GM12801 (cell line): ENCODE results near the gene KLRC4.

ENCODE experiments used
- TF ChIP-seq, protein P1 (sequence below): IDR thresholded peaks from one replicate; pipeline ENCODE4 v1.5.1; 2011; ENCODE audit warnings: control low read depth; ENCODE audit not compliant: insufficient read length; ENCODE audit errors: extremely low read depth

Gene KLRC4

GRCh38 chr12:10368206-10369171, 41.1 kb downstream of the KLRC4 start:
- TF ChIP-seq, protein P1, sequence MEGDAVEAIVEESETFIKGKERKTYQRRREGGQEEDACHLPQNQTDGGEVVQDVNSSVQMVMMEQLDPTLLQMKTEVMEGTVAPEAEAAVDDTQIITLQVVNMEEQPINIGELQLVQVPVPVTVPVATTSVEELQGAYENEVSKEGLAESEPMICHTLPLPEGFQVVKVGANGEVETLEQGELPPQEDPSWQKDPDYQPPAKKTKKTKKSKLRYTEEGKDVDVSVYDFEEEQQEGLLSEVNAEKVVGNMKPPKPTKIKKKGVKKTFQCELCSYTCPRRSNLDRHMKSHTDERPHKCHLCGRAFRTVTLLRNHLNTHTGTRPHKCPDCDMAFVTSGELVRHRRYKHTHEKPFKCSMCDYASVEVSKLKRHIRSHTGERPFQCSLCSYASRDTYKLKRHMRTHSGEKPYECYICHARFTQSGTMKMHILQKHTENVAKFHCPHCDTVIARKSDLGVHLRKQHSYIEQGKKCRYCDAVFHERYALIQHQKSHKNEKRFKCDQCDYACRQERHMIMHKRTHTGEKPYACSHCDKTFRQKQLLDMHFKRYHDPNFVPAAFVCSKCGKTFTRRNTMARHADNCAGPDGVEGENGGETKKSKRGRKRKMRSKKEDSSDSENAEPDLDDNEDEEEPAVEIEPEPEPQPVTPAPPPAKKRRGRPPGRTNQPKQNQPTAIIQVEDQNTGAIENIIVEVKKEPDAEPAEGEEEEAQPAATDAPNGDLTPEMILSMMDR = no peak

GRCh38 chr12:10366875-10367274, 42.7 kb downstream of the KLRC4 start:
- TF ChIP-seq, protein P1 = no peak

- TF ChIP-seq, protein P1 = no peak
Observed at GRCh38 chr12:10365696-10366405, 43.7 kb downstream of the KLRC4 start.

DNA sequence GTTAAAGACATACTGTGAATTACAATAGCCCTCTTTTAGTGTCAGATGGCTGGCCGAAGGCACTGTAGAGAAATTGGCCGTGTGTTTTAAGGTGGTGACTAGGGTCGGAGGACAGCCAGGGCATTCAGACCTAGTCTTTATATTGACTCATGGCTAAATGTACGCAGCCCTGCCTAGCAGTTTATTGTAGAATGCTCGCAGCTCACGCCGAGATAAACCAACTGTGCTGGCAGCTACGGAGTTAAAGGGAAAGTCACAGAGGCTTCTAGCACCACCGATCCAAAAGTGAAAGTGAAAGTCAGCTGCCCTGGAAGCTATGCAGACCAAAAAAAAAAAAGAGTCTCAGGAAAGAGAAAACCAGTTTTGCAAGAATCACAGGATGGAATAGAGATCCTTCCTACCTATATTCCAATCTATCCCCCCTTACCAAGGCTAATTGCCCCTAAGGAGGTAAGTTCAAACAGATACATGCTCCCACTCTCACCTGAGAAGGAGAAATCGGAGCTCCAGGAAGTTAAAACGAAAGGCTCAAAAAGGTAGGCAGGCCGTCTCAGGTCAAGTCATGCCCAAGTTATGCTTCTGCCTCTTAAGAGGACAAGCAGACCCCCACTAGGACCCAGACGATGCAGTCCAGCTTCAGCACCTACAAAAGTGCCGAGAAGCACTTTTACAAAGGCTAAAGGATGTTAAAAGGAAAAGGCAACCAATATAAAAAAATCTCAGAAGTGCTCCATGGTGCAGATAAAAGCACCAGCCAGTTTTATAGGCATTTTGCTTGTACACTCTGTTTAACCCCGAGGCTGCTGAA, 44.5 kb downstream of the KLRC4 start:
- TF ChIP-seq, protein P1 = no peak

GRCh38 chr12:10363914-10364814, 45.4 kb downstream of the KLRC4 start:
- TF ChIP-seq, protein P1 = no peak

GRCh38 chr12:10363658-10363913, 46.0 kb downstream of the KLRC4 start:
- TF ChIP-seq, protein P1 = no peak
